IMR-90 (cell line): ENCODE measurements around the gene PF4V1. TPM values are rescaled to one million over a fixed set of nuclear protein-coding genes. Genes with fewer than 3 reads are reported as not detected.

Source experiments
- polyA plus RNA-seq, 3 experiments: library from polyadenylated mRNA; depleted of rRNA; stranded (reverse); fragments of >200 nt; gene quantifications; 2 replicates each; pipeline ENCODE4 v1.2.3, GENCODE V29; 2012; ENCODE audit warnings: low replicate concordance in 1 of 3
- total RNA-seq: library from RNA; depleted of rRNA; stranded (reverse); fragments of >200 nt; gene quantifications from 2 replicates; pipeline ENCODE4 v1.2.3, GENCODE V29; 2012; rRNA removed

PF4V1 gene
- total and polyA plus RNA-seq, 2 of the 4 experiments (the other 2 are of a cell fraction) = not detected

Other genes with a start within 250 kb of the PF4V1 start
- gene RASSF6, start 232.9 kb upstream of the PF4V1 start, total RNA-seq = not detected in 2 replicates
- gene RASSF6, start 232.9 kb upstream of the PF4V1 start, polyA plus RNA-seq (2012; rRNA removed) = not detected in 2 replicates
- 2.7 and 3.3 TPM in 2 replicates for gene CXCL8, start 112.7 kb upstream of the PF4V1 start, total RNA-seq
- 2.2 and 3.0 TPM in 2 replicates for gene CXCL8, start 112.7 kb upstream of the PF4V1 start, polyA plus RNA-seq (2012; rRNA removed)
- not detected in 2 replicates for gene CXCL6, start 16.6 kb upstream of the PF4V1 start, total RNA-seq
- gene CXCL6, start 16.6 kb upstream of the PF4V1 start, polyA plus RNA-seq (2012; rRNA removed) = not detected in 2 replicates
- gene CXCL1, start 16.1 kb downstream of the PF4V1 start, total RNA-seq = not detected in 2 replicates
- gene CXCL1, start 16.1 kb downstream of the PF4V1 start, polyA plus RNA-seq (2012; rRNA removed) = 1.1 and 2.0 TPM in 2 replicates
- gene PF4, start 128.7 kb downstream of the PF4V1 start, total RNA-seq = not detected in 2 replicates
- gene PF4, start 128.7 kb downstream of the PF4V1 start, polyA plus RNA-seq (2012; rRNA removed) = not detected in 2 replicates
- not detected in 2 replicates for gene PPBP, start 134.9 kb downstream of the PF4V1 start, total RNA-seq
- gene PPBP, start 134.9 kb downstream of the PF4V1 start, polyA plus RNA-seq (2012; rRNA removed) = not detected in 2 replicates
- not detected in 2 replicates for gene CXCL5, start 145.4 kb downstream of the PF4V1 start, total RNA-seq
- gene CXCL5, start 145.4 kb downstream of the PF4V1 start, polyA plus RNA-seq (2012; rRNA removed) = 0.14 and 0.22 TPM in 2 replicates
- 0.18 TPM in 1 of 2 replicates, not detected in the other for gene CXCL3, start 185.4 kb downstream of the PF4V1 start, total RNA-seq
- gene CXCL3, start 185.4 kb downstream of the PF4V1 start, polyA plus RNA-seq (2012; rRNA removed) = 0.27 and 0.74 TPM in 2 replicates
- gene CXCL2, start 245.9 kb downstream of the PF4V1 start, total RNA-seq = 0.18 and 0.28 TPM in 2 replicates
- gene CXCL2, start 245.9 kb downstream of the PF4V1 start, polyA plus RNA-seq (2012; rRNA removed) = 0.99 and 3.7 TPM in 2 replicates